Right lobe of liver (tissue), 4 donors: ENCODE measurements around the gene TOMM70.

Experiments
- POLR2A ChIP-seq: fragments of 450-650 bp; IDR thresholded peaks from one replicate; pipeline ENCODE4 v1.6.1; 2017; ENCODE audit warnings: antibody characterized with exemption, mild to moderate bottlenecking
- TF ChIP-seq, protein P1 (sequence below), 4 donors: fragments of 200-600 bp in 3 of 4; fragments of 450-650 bp in 1 of 4; IDR thresholded peaks; one replicate each; pipeline versions ENCODE4 v1.5.1 to v1.8.0; 2016 to 2022; ENCODE audit warnings: antibody characterized with exemption in 4 of 4, mild to moderate bottlenecking in 2 of 4
- donor health status: DM: no; HTN: no; CAD: no.
- donor health status: DM: no; HTN: no; CAD: no.
- donor health status: DM: no; HTN: yes; CAD: no.

DNA sequence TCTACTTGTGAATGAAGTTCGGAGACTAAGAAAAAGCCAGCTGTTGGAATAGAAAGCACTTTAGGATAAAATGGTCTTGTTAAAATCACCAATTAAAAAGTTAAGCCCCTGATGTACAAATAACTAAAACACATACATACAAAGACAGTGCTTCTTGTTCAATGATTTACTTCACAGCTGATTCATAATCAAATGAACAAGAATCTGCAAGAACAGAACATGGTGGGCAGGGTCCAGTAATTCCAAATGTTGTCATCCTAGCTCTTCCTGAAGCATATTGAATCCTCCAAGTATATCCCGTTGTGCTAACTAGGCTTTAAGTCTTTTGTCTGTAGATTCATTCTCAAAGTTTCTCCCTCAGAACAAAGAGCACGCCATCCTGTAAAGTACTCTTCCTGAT, 41.9 kb downstream of the TOMM70 start:
- TF ChIP-seq, protein P1, sequence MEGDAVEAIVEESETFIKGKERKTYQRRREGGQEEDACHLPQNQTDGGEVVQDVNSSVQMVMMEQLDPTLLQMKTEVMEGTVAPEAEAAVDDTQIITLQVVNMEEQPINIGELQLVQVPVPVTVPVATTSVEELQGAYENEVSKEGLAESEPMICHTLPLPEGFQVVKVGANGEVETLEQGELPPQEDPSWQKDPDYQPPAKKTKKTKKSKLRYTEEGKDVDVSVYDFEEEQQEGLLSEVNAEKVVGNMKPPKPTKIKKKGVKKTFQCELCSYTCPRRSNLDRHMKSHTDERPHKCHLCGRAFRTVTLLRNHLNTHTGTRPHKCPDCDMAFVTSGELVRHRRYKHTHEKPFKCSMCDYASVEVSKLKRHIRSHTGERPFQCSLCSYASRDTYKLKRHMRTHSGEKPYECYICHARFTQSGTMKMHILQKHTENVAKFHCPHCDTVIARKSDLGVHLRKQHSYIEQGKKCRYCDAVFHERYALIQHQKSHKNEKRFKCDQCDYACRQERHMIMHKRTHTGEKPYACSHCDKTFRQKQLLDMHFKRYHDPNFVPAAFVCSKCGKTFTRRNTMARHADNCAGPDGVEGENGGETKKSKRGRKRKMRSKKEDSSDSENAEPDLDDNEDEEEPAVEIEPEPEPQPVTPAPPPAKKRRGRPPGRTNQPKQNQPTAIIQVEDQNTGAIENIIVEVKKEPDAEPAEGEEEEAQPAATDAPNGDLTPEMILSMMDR (IDR thresholded peaks at IDR 0.05), result no peak
- TF ChIP-seq POLR2A, result no peak
